ENCODE results near the gene ACVRL1. TPM values are rescaled to one million over a fixed set of nuclear protein-coding genes. Genes with fewer than 3 reads are reported as not detected.

Gene ACVRL1
- total RNA-seq, 4 donors from 2014 or later = 81.4 to 271 (median 124) TPM

DNA sequence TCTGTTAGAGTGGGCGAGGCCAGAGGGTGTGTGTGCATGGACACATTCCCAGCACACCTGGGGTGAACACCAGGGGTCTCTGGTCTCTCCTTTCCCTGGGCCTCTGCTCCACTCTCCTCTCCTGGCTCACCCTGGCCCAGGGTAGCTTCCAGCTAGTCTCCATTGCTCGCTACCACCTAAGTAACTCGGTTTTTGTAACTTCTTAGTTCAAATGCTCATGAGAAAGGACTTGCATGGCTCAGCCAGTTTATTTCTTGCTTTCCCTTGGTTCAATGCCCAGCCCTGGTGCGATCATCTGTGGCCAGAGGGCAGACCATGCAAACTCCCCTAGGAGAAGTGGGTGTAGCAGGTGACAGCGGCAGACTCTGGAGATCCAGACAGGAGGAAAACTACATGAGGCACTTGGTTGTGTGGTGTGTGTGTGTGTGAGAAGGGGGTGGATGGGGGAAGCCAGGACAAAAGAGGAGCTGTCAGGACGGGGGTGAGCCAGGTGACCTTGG lies 35.2 kb downstream of the ACVRL1 start:
- no peak for TF ChIP-seq CTCF (IDR thresholded peaks at IDR 0.05; ENCODE audit: low read depth)

DNA sequence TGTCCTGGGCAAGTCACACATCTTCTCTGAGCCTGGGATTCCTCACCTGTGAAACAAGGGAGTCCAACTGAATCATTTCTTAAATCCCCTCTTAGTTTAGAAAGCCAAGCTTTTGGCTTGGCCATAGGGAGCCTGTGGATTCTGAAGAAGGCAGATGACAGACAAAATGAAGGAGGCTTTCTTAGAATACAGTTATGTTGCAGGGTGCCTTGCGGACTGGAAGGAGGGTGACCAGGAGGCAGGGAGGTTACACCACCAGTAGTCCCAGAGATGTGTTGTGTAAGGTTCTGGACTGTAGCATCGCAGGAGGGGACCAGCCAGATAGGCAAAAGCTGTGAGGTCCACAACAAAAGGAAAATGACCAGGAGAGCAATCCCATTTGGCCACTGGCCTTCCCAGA lies 36.0 kb downstream of the ACVRL1 start:
- TF ChIP-seq CTCF (IDR thresholded peaks at IDR 0.05; ENCODE audit: low read depth) = no peak

DNA sequence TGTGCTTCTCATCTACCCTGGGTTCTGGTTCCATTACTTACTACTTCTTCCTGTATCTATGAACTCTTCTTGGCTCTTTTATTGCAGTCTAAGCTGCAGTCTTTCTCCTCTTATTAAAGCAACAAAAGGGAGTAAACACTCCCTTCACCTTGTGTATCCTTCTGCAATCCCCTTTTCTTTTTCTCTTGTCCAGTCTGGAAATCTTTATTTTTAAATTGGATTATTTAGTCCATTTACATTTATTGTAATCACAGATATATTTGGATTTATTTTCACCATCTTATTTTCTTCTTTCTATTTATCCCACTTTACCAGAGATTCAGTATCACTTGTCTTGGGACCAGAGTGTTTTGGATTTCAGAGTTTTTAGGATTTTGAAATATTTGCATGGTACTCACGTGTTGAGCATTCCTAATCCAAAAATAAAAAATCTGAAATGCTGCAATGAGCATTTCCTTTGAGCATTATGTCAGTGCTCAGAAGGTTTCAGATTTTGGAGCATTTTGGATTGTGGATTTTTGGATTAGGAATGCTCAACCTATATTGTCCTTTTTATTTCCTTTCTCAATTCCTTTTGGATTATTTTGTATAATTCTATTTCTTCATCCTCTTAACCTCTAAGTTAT lies 37.4 kb downstream of the ACVRL1 start:
- TF ChIP-seq CTCF (IDR thresholded peaks at IDR 0.05; ENCODE audit: low read depth) = no peak

DNA sequence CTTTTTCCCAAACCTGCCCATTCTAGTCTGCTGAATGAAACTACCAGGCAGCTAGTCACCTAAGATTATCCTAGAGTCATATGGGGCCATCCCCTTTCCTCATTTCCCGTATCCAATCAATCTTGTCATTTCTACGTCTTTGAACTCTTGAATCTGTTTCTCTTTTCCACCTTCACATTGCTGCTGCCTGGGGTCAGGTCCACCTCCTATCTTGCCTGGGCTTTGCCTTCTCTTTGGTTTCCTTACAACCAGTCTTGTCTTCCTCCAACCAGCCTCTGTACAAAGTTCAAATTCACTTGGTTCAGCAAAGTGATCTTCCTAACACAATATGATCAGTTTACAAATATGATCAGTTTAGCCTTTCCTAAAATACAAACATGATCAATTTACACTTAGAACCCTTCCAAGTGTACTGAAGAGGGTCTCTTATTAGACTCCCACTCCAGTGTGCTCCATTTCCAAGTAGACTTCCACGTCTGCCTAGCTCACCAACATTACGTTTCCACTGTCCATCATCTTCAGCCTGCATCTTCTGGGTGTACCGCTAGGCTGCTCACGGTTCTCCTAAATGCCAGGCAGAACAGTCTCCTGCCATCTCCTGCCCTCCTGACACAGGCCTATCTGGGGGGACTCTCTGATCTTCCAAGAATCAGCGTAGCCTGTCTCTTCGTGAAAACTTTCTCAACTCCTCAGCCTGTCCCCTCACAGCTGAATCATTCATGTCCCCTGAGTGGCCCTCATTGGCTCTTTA lies 40.1 kb downstream of the ACVRL1 start:
- TF ChIP-seq CTCF (IDR thresholded peaks at IDR 0.05; ENCODE audit: low read depth) = no peak

GRCh38 chr12:51948066-51948465 lies 40.8 kb downstream of the ACVRL1 start:
- TF ChIP-seq CTCF (IDR thresholded peaks at IDR 0.05; ENCODE audit: low read depth) = no peak

- TF ChIP-seq CTCF (IDR thresholded peaks at IDR 0.05; ENCODE audit: low read depth) = no peak
Measured at GRCh38 chr12:51949342-51950030, 42.2 kb downstream of the ACVRL1 start.

DNA sequence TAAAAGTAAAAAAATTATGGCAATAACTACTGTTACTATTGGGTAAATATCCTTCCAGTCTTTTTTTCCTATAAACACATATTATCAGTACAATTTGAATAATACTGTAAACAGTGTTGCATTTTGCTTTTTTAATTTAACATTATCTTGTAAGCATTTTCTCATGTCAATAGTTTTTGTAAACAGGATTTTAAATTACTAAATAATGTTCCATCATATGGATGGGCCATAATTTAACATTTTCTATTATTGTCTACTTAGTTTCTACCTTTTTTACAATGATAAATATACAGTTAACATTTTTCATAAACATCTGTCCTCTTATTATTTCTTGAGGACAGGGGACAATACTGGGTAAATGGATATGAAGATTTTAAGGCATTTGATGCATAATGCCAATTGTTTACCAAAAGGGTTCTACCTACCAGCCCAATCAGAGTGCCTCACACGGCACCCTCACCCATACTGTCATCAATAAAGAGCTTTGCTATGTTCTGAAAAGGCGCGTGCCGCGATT lies 43.4 kb downstream of the ACVRL1 start:
- no peak for TF ChIP-seq CTCF (IDR thresholded peaks at IDR 0.05; ENCODE audit: low read depth)

All from subcutaneous adipose tissue (tissue), 4 donors.